H1 (cell line): ENCODE data around the gene TRIAP1. TPM values are rescaled to one million over a fixed set of nuclear protein-coding genes. Genes with fewer than 3 reads are reported as not detected.

Source experiments
- CTCF ChIA-PET: fragments of 300-600 bp; sonication (Branson Sonifier 250); formaldehyde crosslinking; loops from one replicate; lab custom pipeline; 2021; ENCODE audit not compliant: partially characterized antibody; lab: Charles Lee
- POLR2A ChIA-PET: fragments of 300-600 bp; sonication (Branson Sonifier 250); formaldehyde crosslinking; loops from one replicate; lab custom pipeline; 2021; ENCODE audit warnings: inconsistent platforms; ENCODE audit not compliant: partially characterized antibody; lab: Charles Lee
- DNase-seq, 2 experiments: peaks; one replicate each; pipeline versions ENCODE4 v3.0.0 to v3.0.0-alpha.2; 2010 to 2022; ENCODE audit warnings: low spot score in 2 of 2, low read depth in 1 of 2, mixed read lengths in 1 of 2
- FAIRE-seq: peaks from 2 replicates; lab custom pipeline; 2011; peaks lifted over from hg19 to GRCh38; lab: Jason Lieb, UNC
- H2AFZ ChIP-seq: 2 replicates; pipeline ENCODE4 v1.8.1; 2012; ENCODE audit warnings: low read length, inconsistent platforms
- H2AK5ac ChIP-seq: 2 replicates; pipeline ENCODE4 v1.6.1; 2013; ENCODE audit warnings: low read depth, low read length
- H2BK120ac ChIP-seq: replicated peaks from 2 replicates; pipeline ENCODE3; 2013; ENCODE audit warnings: low read depth, low read length, inconsistent platforms
- H2BK12ac ChIP-seq: 2 replicates; pipeline ENCODE4 v1.6.1; 2013; ENCODE audit warnings: low read depth, low read length
- H2BK15ac ChIP-seq: 2 replicates; pipeline ENCODE4 v1.6.1; 2013; ENCODE audit warnings: low read length
- H2BK20ac ChIP-seq: 2 replicates; pipeline ENCODE4 v1.6.1; 2013; ENCODE audit warnings: low read length
- H2BK5ac ChIP-seq: 2 replicates; pipeline ENCODE4 v1.6.1; 2013; ENCODE audit warnings: low read depth, low read length
- H3K14ac ChIP-seq: 2 replicates; pipeline ENCODE4 v1.6.1; 2013; ENCODE audit warnings: inconsistent platforms; ENCODE audit not compliant: insufficient read length
- H3K18ac ChIP-seq: 2 replicates; pipeline ENCODE4 v1.6.1; 2013; ENCODE audit warnings: low read length; ENCODE audit errors: extremely low read depth
- H3K23ac ChIP-seq: 2 replicates; pipeline ENCODE4 v1.6.1; 2013; ENCODE audit warnings: inconsistent platforms; ENCODE audit not compliant: insufficient read length
- H3K23me2 ChIP-seq: 2 replicates; pipeline ENCODE4 v1.6.1; 2013; ENCODE audit warnings: low read depth, low read length
- H3K27ac ChIP-seq: 2 replicates; pipeline ENCODE4 v1.6.1; 2011; ENCODE audit warnings: low read depth, low read length, inconsistent platforms
- H3K27me3 ChIP-seq, 4 experiments: replicated peaks in 1 of 4; 1 replicate in 1 of 4; 2 replicates in 3 of 4; pipeline versions ENCODE4 v1.6.1 to v1.8.1; 2011 to 2013; ENCODE audit warnings: low read length in 3 of 4, mild to moderate bottlenecking in 3 of 4, inconsistent platforms in 2 of 4, mixed read lengths in 2 of 4, moderate library complexity in 1 of 4; ENCODE audit not compliant: control insufficient read depth in 3 of 4, insufficient read depth in 3 of 4; ENCODE audit errors: extremely low read depth in 1 of 4
- H3K36me3 ChIP-seq, 4 experiments: 2 replicates each; pipeline versions ENCODE4 v1.6.1 to v1.8.1; 2011 to 2013; ENCODE audit warnings: mild to moderate bottlenecking in 4 of 4, low read length in 3 of 4, moderate library complexity in 2 of 4, control low read depth in 1 of 4, inconsistent platforms in 1 of 4; ENCODE audit not compliant: insufficient read depth in 4 of 4, control insufficient read depth in 2 of 4
- H3K4ac ChIP-seq: replicated peaks from 2 replicates; pipeline ENCODE3; 2013; ENCODE audit warnings: low read length, low read depth, mixed read lengths, inconsistent platforms; ENCODE audit not compliant: insufficient read length
- H3K4me1 ChIP-seq, 4 experiments: replicated peaks in 1 of 4; 1 replicate in 1 of 4; 2 replicates in 3 of 4; pipeline versions ENCODE4 v1.6.1 to v1.8.1; 2011 to 2013; ENCODE audit warnings: low read length in 3 of 4, inconsistent platforms in 2 of 4, mixed read lengths in 1 of 4; ENCODE audit not compliant: insufficient read depth in 4 of 4, control insufficient read depth in 3 of 4
- H3K4me2 ChIP-seq, 2 experiments: 2 replicates each; pipeline versions ENCODE4 v1.6.1 to v1.8.1; 2011 to 2013; ENCODE audit warnings: low read depth in 2 of 2, low read length in 2 of 2, control low read depth in 1 of 2, inconsistent platforms in 1 of 2, mild to moderate bottlenecking in 1 of 2; ENCODE audit not compliant: insufficient read depth in 1 of 2
- H3K4me3 ChIP-seq, 4 experiments: fragments of 200-600, 300-600 bp in 1 of 4; sonication (generic), shearing (Covaris generic), sonication (Bioruptor Twin) in 1 of 4; 2 replicates each; pipeline versions ENCODE4 v1.5.1 to v1.8.1; 2011 to 2016; ENCODE audit warnings: low read length in 4 of 4, low read depth in 3 of 4, control low read depth in 2 of 4, inconsistent platforms in 2 of 4, mild to moderate bottlenecking in 2 of 4, mixed read lengths in 1 of 4, moderate library complexity in 1 of 4; ENCODE audit not compliant: insufficient read depth in 2 of 4; ENCODE audit errors: extremely low read depth in 1 of 4
- H3K56ac ChIP-seq: replicated peaks from 2 replicates; pipeline ENCODE3; 2013; ENCODE audit warnings: low read depth, mild to moderate bottlenecking, mixed read lengths, low read length, inconsistent platforms; ENCODE audit not compliant: insufficient read length
- H3K79me1 ChIP-seq: 2 replicates; pipeline ENCODE4 v1.6.1; 2013; ENCODE audit warnings: low read depth, low read length, control low read depth
- H3K79me2 ChIP-seq, 2 experiments: 2 replicates each; pipeline versions ENCODE4 v1.6.1 to v1.8.1; 2012 to 2013; ENCODE audit warnings: low read length in 2 of 2, mild to moderate bottlenecking in 2 of 2, inconsistent platforms in 1 of 2; ENCODE audit not compliant: insufficient read depth in 2 of 2, control insufficient read depth in 1 of 2
- H3K9ac ChIP-seq, 4 experiments: replicated peaks in 1 of 4; 1 replicate in 1 of 4; 2 replicates in 3 of 4; pipeline versions ENCODE4 v1.6.1 to v1.8.1; 2011 to 2013; ENCODE audit warnings: low read depth in 3 of 4, low read length in 3 of 4, control low read depth in 2 of 4, mild to moderate bottlenecking in 2 of 4, moderate library complexity in 2 of 4, inconsistent platforms in 1 of 4; ENCODE audit errors: extremely low read depth in 1 of 4
- H3K9me3 ChIP-seq, 2 experiments: 2 replicates each; pipeline versions ENCODE4 v1.6.1 to v1.8.1; 2012 to 2013; ENCODE audit warnings: mild to moderate bottlenecking in 2 of 2, moderate library complexity in 2 of 2, control low read depth in 1 of 2, inconsistent platforms in 1 of 2, low read depth in 1 of 2, low read length in 1 of 2, mixed read lengths in 1 of 2; ENCODE audit not compliant: insufficient read depth in 2 of 2
- H4K20me1 ChIP-seq, 2 experiments: replicated peaks in 1 of 2; 2 replicates each; pipeline versions ENCODE3 to v1.8.1; 2011 to 2013; ENCODE audit warnings: inconsistent platforms in 2 of 2, low read length in 2 of 2, mild to moderate bottlenecking in 1 of 2; ENCODE audit not compliant: insufficient read depth in 2 of 2, control insufficient read depth in 1 of 2
- H4K5ac ChIP-seq: 2 replicates; pipeline ENCODE4 v1.6.1; 2013; ENCODE audit warnings: low read length, low read depth, mixed read lengths, inconsistent platforms; ENCODE audit not compliant: insufficient read length
- H4K8ac ChIP-seq: 2 replicates; pipeline ENCODE4 v1.8.0; 2013; ENCODE audit warnings: mild to moderate bottlenecking, moderate library complexity, low read length, inconsistent platforms; ENCODE audit not compliant: insufficient read depth; ENCODE audit errors: extremely low read depth
- H4K91ac ChIP-seq: replicated peaks from 2 replicates; pipeline ENCODE3; 2013; ENCODE audit warnings: low read length, mixed read lengths, inconsistent platforms; ENCODE audit not compliant: insufficient read length
- POLR2AphosphoS5 ChIP-seq: IDR thresholded peaks from 2 replicates; pipeline ENCODE4 v1.6.1; 2011; ENCODE audit warnings: low read depth, low read length
- RAD21 ChIP-seq, 2 experiments: IDR thresholded peaks in 1 of 2; conservative IDR thresholded peaks in 1 of 2; 2 replicates each; pipeline ENCODE4 v1.6.1; 2011; ENCODE audit warnings: low read depth in 2 of 2, low read length in 2 of 2, improper control_type of control experiment in 1 of 2, inconsistent platforms in 1 of 2, mild to moderate bottlenecking in 1 of 2, moderate library complexity in 1 of 2
- WGBS, 2 experiments: shearing (Covaris generic) in 1 of 2; methylation state at CpG; one replicate each; pipeline versions ENCODE4 v1.1.6 to v1.1.7; 2013 to 2015; ENCODE audit warnings: low lambda C conversion rate in 2 of 2, mixed read lengths in 2 of 2, inconsistent platforms in 1 of 2, low coverage in 1 of 2, missing lambda C conversion rate in 1 of 2; ENCODE audit not compliant: insufficient replicate concordance in 2 of 2, insufficient coverage in 1 of 2, insufficient read length in 1 of 2; ENCODE audit errors: extremely low coverage in 1 of 2, missing lambda C conversion rate in 1 of 2; 5-methylcytosine and 5-hydroxymethylcytosine counted together
- polyA plus RNA-seq, 7 experiments: library from polyadenylated mRNA; depleted of rRNA in 3 of 7; stranded (reverse) in 5 of 7; unstranded in 2 of 7; fragments of >200 nt in 5 of 7; fragments of 200-250 nt in 2 of 7; gene quantifications; 1 replicate in 5 of 7; 2 replicates in 1 of 7; 4 replicates in 1 of 7; pipeline versions ENCODE4 v1.2.1 to v1.2.3, GENCODE V29; 2011 to 2013; ENCODE audit warnings: missing spikeins in 2 of 7, mixed read lengths in 2 of 7
- total RNA-seq: library from RNA; stranded (reverse); fragmentation: NEBNext Ultra II Directional; extraction: Animal tissue kit (Norgen Biotek cat#: 25700); gene quantifications from 2 replicates; pipeline ENCODE4 v1.2.1, GENCODE V29; 2021
- TF ChIP-seq, protein P1 (sequence below), 3 experiments: IDR thresholded peaks; 1 replicate in 2 of 3; 2 replicates in 1 of 3; pipeline versions ENCODE4 v1.5.1 to v1.6.1; 2011; ENCODE audit warnings: low read length in 3 of 3, mild to moderate bottlenecking in 3 of 3, inconsistent platforms in 2 of 3, low read depth in 1 of 3, moderate library complexity in 1 of 3; ENCODE audit not compliant: insufficient read depth in 1 of 3; ENCODE audit errors: control extremely low read depth in 1 of 3

TRIAP1 gene
- total and polyA plus RNA-seq, 2 of the 8 experiments (the other 6 are each of a cell fraction or from before 2014, with no cell fraction given), result 42.0 to 63.4 TPM

DNA sequence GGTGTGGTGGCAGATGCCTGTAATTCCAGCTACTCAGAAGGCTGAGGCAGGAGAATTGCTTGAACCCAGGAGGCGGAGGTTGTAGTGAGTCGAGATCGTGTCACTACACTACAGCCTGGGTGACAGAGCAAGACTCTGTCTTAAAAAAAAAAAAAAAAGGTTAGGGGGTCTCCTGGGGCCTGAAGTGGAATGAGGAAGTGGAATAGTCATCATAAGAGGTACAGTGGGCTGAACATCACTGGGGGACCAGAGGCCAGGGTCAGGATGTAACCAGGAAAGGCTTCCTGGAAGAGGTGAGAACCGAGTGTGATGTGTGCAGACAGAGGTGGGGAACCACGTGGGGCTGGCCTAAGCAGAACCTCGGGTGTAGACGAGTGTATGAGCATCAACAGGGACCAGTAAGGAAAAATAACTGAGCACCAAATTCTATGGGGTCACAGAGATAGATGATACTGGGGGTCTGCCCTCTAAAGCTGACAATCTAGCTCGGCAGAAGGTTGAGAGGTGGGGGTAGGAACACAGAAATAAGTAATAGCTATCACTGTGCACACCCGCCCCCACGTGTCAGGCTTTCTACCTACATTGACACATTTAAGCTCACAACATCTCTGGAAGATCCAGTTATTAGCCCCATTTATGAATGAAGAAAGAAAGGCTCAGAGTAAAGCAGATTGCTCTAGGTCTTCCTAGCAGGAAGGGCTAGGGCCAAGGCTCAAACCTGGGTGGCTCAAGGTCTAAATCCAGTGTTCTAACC is 13.2 kb downstream of the TRIAP1 start:
- no peak overlapping the region for H4K8ac ChIP-seq
- no peak overlapping the region for H2BK5ac ChIP-seq
- no peak overlapping the region for H2BK120ac ChIP-seq
- H3K79me1 ChIP-seq, result no peaks in the 10 kb centered on the region
- ChIA-PET CTCF (interaction anchor here (1.0 to 13.9 kb wide), 10 partner anchors 11 to 83 kb away, joined by 3 to 310 read pairs (median 9); partner anchors contain the start of gene MSI1), POLR2A (interaction anchor here (1.2 kb wide), 2 partner anchors 102 to 140 kb away, joined by 3 to 4 read pairs; partner anchors contain the start of gene RNU4-1)
- no peaks in the 10 kb centered on the region for H4K20me1 ChIP-seq
- DNase-seq, result no peak
- H3K4me2 ChIP-seq, result no peak overlapping the region
- no peak overlapping the region for H3K23ac ChIP-seq
- no peak overlapping the region for H3K9ac ChIP-seq
- H3K27me3 ChIP-seq, result no peaks in the 10 kb centered on the region
- no peak overlapping the region for H3K18ac ChIP-seq
- WGBS, 2 experiments, result 91% methylated on average over 10 of the region's 10 CpGs; no CpG with 5 or more reads in 1 of the 2 experiments
- H3K36me3 ChIP-seq, result no peaks in the 10 kb centered on the region
- no peak overlapping the region for H2AK5ac ChIP-seq
- H3K27ac ChIP-seq, result no peak overlapping the region
- H2BK20ac ChIP-seq, result no peak overlapping the region
- H3K4ac ChIP-seq, result no peak overlapping the region
- peaks cover 0 to 3% of the 10 kb centered on the region in 2 experiments; a peak in 1 of 4 replicates for H3K9me3 ChIP-seq
- no peak overlapping the region for H3K56ac ChIP-seq
- no peak overlapping the region for H4K5ac ChIP-seq
- H2BK12ac ChIP-seq, result no peak overlapping the region
- no peak overlapping the region for H2BK15ac ChIP-seq
- H3K4me1 ChIP-seq, result peaks cover 0 to 2% (median 0%) of the 10 kb centered on the region in 4 experiments; a peak in 1 of 7 replicates
- no peak overlapping the region; the same call in 1 of the 2 replicates for H2AFZ ChIP-seq
- no peak overlapping the region for H3K4me3 ChIP-seq
- no peaks in the 10 kb centered on the region; the same call in 1 of the 2 replicates for H3K23me2 ChIP-seq
- H3K14ac ChIP-seq, result no peak overlapping the region
- TF ChIP-seq, protein P1, sequence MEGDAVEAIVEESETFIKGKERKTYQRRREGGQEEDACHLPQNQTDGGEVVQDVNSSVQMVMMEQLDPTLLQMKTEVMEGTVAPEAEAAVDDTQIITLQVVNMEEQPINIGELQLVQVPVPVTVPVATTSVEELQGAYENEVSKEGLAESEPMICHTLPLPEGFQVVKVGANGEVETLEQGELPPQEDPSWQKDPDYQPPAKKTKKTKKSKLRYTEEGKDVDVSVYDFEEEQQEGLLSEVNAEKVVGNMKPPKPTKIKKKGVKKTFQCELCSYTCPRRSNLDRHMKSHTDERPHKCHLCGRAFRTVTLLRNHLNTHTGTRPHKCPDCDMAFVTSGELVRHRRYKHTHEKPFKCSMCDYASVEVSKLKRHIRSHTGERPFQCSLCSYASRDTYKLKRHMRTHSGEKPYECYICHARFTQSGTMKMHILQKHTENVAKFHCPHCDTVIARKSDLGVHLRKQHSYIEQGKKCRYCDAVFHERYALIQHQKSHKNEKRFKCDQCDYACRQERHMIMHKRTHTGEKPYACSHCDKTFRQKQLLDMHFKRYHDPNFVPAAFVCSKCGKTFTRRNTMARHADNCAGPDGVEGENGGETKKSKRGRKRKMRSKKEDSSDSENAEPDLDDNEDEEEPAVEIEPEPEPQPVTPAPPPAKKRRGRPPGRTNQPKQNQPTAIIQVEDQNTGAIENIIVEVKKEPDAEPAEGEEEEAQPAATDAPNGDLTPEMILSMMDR (IDR thresholded peaks at IDR 0.05; ENCODE audit: control extremely low read depth in 1 of 3, insufficient read depth in 1 of 3, low read depth in 1 of 3, low read length in 3 of 3), result 0 out of 4 replicates have a peak, but pooled peaks of 1 of the 3 experiments have one; percentile 9
- TF ChIP-seq RAD21 (IDR thresholded peaks at IDR 0.05 in 1 of 2, conservative IDR thresholded peaks at IDR 0.05 in 1 of 2; ENCODE audit: low read depth in 2 of 2, low read length in 2 of 2), result peak in 1 of 2 experiments; percentile 32; a peak in 1 of 4 replicates
- TF ChIP-seq POLR2AphosphoS5, result no peak
- H3K79me2 ChIP-seq, result no peaks in the 10 kb centered on the region
- H4K91ac ChIP-seq, result no peak overlapping the region
- no peak for FAIRE-seq
